ENCODE data around the gene SCAF4. TPM values are rescaled to one million over a fixed set of nuclear protein-coding genes. Genes with fewer than 3 reads are reported as not detected.

SCAF4 gene
- total and polyA plus RNA-seq, 2 of the 8 experiments (the other 6 are each of a cell fraction or from before 2014, with no cell fraction given), result 28.9 to 55.1 TPM

DNA sequence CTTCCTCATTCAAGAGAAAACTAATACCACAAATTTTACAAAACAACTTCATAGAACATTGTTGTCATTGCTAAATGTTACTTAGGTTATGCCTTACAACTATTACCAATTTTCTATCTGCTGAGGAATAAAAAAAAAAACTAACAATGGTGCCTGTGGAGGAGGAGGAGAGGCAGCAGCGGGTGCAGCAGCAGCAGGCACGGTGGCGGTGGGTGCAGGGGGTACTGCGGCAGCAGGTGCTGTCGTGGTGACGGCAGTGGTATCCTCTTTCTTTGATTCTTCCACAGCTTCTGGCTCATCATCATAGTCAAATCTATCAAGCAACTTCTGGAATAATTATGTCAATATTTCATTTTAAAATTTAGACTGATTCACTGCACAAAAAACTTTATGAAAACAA lies 35.5 kb downstream of the SCAF4 start:
- Histone ChIP-seq H3K14ac (ENCODE audit: insufficient read length) (no peak overlapping the region), H3K23me2 (ENCODE audit: low read depth, low read length) (no peaks in the 10 kb centered on the region), H3K36me3 (ENCODE audit: control insufficient read depth in 2 of 4, insufficient read depth in 4 of 4, low read length in 3 of 4) (peaks cover 30 to 99% (median 70%) of the 10 kb centered on the region in 4 experiments), H3K9me3 (ENCODE audit: insufficient read depth in 2 of 2, low read depth in 1 of 2, low read length in 1 of 2) (no peaks in the 10 kb centered on the region), H3K4me1 (replicated peaks in 1 of 4; ENCODE audit: control insufficient read depth in 3 of 4, insufficient read depth in 4 of 4, low read length in 3 of 4) (no peaks in the 10 kb centered on the region), H3K79me2 (ENCODE audit: control insufficient read depth in 1 of 2, insufficient read depth in 2 of 2, low read length in 2 of 2) (peaks cover 0 to 12% of the 10 kb centered on the region in 2 experiments; a peak in 2 of 4 replicates), H4K5ac (ENCODE audit: insufficient read length, low read depth, low read length) (no peak overlapping the region), H3K23ac (ENCODE audit: insufficient read length) (no peak overlapping the region), H2AK5ac (ENCODE audit: low read depth, low read length) (no peak overlapping the region), H2BK20ac (ENCODE audit: low read length) (no peak overlapping the region), H3K27ac (ENCODE audit: low read depth, low read length) (no peak overlapping the region), H2BK15ac (ENCODE audit: low read length) (no peak overlapping the region), H3K18ac (ENCODE audit: extremely low read depth, low read length) (no peak overlapping the region), H3K79me1 (ENCODE audit: low read depth, low read length) (no peaks in the 10 kb centered on the region), H4K91ac (replicated peaks; ENCODE audit: insufficient read length, low read length) (no peak overlapping the region), H3K4ac (replicated peaks; ENCODE audit: insufficient read length, low read depth, low read length) (no peak overlapping the region), H3K4me3 (ENCODE audit: extremely low read depth in 1 of 4, insufficient read depth in 2 of 4, low read depth in 3 of 4, low read length in 4 of 4) (no peak overlapping the region), H3K9ac (replicated peaks in 1 of 4; ENCODE audit: extremely low read depth in 1 of 4, low read depth in 3 of 4, low read length in 3 of 4) (no peak overlapping the region), H2BK12ac (ENCODE audit: low read depth, low read length) (no peak overlapping the region), H3K4me2 (ENCODE audit: insufficient read depth in 1 of 2, low read depth in 2 of 2, low read length in 2 of 2) (no peak overlapping the region), H4K20me1 (replicated peaks in 1 of 2; ENCODE audit: control insufficient read depth in 1 of 2, insufficient read depth in 2 of 2, low read length in 2 of 2) (peaks cover 2 to 4% of the 10 kb centered on the region in 2 experiments), H2BK5ac (ENCODE audit: low read depth, low read length) (no peak overlapping the region), H2BK120ac (replicated peaks; ENCODE audit: low read depth, low read length) (no peak overlapping the region), H2AFZ (ENCODE audit: low read length) (no peak overlapping the region), H4K8ac (ENCODE audit: extremely low read depth, insufficient read depth, low read length) (no peak overlapping the region), H3K27me3 (replicated peaks in 1 of 4; ENCODE audit: control insufficient read depth in 3 of 4, extremely low read depth in 1 of 4, insufficient read depth in 3 of 4, low read length in 3 of 4) (peaks cover 0 to 1% (median 0%) of the 10 kb centered on the region in 4 experiments; a peak in 1 of 7 replicates), H3K56ac (replicated peaks; ENCODE audit: insufficient read length, low read depth, low read length) (no peak overlapping the region)
- CTCF ChIA-PET (ENCODE audit: partially characterized antibody), result no interaction called here
- 98% methylated on average over 6 of the region's 6 CpGs; no CpG with 5 or more reads in 1 of the 2 experiments for WGBS, 2 experiments (ENCODE audit: extremely low coverage in 1 of 2, insufficient coverage in 1 of 2, insufficient read length in 1 of 2, insufficient replicate concordance in 2 of 2, low coverage in 1 of 2, low lambda C conversion rate in 2 of 2, missing lambda C conversion rate in 1 of 2)
- no peak for TF ChIP-seq RAD21 (IDR thresholded peaks at IDR 0.05 in 1 of 2, conservative IDR thresholded peaks at IDR 0.05 in 1 of 2; ENCODE audit: low read depth in 2 of 2, low read length in 2 of 2)
- TF ChIP-seq ZNF274 (IDR thresholded peaks at IDR 0.05; ENCODE audit: borderline replicate concordance, extremely low read depth, low read length), result no peak
- TF ChIP-seq, protein P1, sequence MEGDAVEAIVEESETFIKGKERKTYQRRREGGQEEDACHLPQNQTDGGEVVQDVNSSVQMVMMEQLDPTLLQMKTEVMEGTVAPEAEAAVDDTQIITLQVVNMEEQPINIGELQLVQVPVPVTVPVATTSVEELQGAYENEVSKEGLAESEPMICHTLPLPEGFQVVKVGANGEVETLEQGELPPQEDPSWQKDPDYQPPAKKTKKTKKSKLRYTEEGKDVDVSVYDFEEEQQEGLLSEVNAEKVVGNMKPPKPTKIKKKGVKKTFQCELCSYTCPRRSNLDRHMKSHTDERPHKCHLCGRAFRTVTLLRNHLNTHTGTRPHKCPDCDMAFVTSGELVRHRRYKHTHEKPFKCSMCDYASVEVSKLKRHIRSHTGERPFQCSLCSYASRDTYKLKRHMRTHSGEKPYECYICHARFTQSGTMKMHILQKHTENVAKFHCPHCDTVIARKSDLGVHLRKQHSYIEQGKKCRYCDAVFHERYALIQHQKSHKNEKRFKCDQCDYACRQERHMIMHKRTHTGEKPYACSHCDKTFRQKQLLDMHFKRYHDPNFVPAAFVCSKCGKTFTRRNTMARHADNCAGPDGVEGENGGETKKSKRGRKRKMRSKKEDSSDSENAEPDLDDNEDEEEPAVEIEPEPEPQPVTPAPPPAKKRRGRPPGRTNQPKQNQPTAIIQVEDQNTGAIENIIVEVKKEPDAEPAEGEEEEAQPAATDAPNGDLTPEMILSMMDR (IDR thresholded peaks at IDR 0.05; ENCODE audit: control extremely low read depth in 1 of 3, insufficient read depth in 1 of 3, low read depth in 1 of 3, low read length in 3 of 3), result peak in 1 of 3 experiments; percentile 16; a peak in 1 of 4 replicates
- FAIRE-seq (no peak), DNase-seq (ENCODE audit: low read depth in 1 of 2, low spot score in 2 of 2) (no peak)
- POLR2A ChIA-PET (ENCODE audit: partially characterized antibody), result interaction anchor here (0.8 to 1.3 kb wide), 3 partner anchors 10 to 19 kb away, joined by 3 to 4 read pairs (median 3); no protein-coding TSS in a partner anchor
